Measurements from ENCODE around the gene PNMA6E.
"Not testable (repeated sequence)": the region's sequence is repeated elsewhere in the genome, so short reads cannot be mapped to it uniquely, and the experiment has no call there.

The PNMA6E gene

GRCh38 chrX:153406011-153406410 is 4.9 kb upstream of the PNMA6E start:
- FAIRE-seq, result no peak
- TF ChIP-seq POLR2A (IDR thresholded peaks at IDR 0.05; ENCODE audit: low read depth, low read length), result no peak
- TF ChIP-seq TAF1 (IDR thresholded peaks at IDR 0.05; ENCODE audit: borderline replicate concordance, low read depth, low read length), result no peak
- TF ChIP-seq POLR2AphosphoS5 (IDR thresholded peaks at IDR 0.05; ENCODE audit: low read depth, low read length), result no peak
- no peak for DNase-seq (ENCODE audit: insufficient read length)

- DNase-seq (ENCODE audit: insufficient read length), result no peak
- FAIRE-seq, result no peak
- TF ChIP-seq TAF1 (IDR thresholded peaks at IDR 0.05; ENCODE audit: borderline replicate concordance, low read depth, low read length) (no peak), POLR2A (IDR thresholded peaks at IDR 0.05; ENCODE audit: low read depth, low read length) (no peak), POLR2AphosphoS5 (IDR thresholded peaks at IDR 0.05; ENCODE audit: low read depth, low read length) (no peak)
Measured at GRCh38 chrX:153405426-153405825, 4.3 kb upstream of the PNMA6E start.

- DNase-seq (ENCODE audit: insufficient read length); FAIRE-seq: not testable (repeated sequence)
Measured at GRCh38 chrX:153404333-153404732, 3.2 kb upstream of the PNMA6E start.

- TF ChIP-seq POLR2A (IDR thresholded peaks at IDR 0.05; ENCODE audit: low read depth, low read length), result no peak
- TF ChIP-seq TAF1 (IDR thresholded peaks at IDR 0.05; ENCODE audit: borderline replicate concordance, low read depth, low read length), result no peak
- no peak for TF ChIP-seq POLR2AphosphoS5 (IDR thresholded peaks at IDR 0.05; ENCODE audit: low read depth, low read length)
- FAIRE-seq (no peak), DNase-seq (ENCODE audit: insufficient read length) (peak; percentile 72)
Measured at GRCh38 chrX:153400146-153401132, 711 bp downstream of the PNMA6E start.

GRCh38 chrX:153398275-153398960 is 2.7 kb downstream of the PNMA6E start:
- no peak for TF ChIP-seq POLR2A (IDR thresholded peaks at IDR 0.05; ENCODE audit: low read depth, low read length)
- no peak for TF ChIP-seq TAF1 (IDR thresholded peaks at IDR 0.05; ENCODE audit: borderline replicate concordance, low read depth, low read length)
- no peak for TF ChIP-seq POLR2AphosphoS5 (IDR thresholded peaks at IDR 0.05; ENCODE audit: low read depth, low read length)
- no peak for DNase-seq (ENCODE audit: insufficient read length)
- FAIRE-seq, result no peak

- TF ChIP-seq POLR2A (IDR thresholded peaks at IDR 0.05; ENCODE audit: low read depth, low read length) (no peak), TAF1 (IDR thresholded peaks at IDR 0.05; ENCODE audit: borderline replicate concordance, low read depth, low read length) (no peak), POLR2AphosphoS5 (IDR thresholded peaks at IDR 0.05; ENCODE audit: low read depth, low read length) (no peak)
- DNase-seq (ENCODE audit: insufficient read length) (no peak), FAIRE-seq (no peak)
Measured at GRCh38 chrX:153397256-153397960, 3.7 kb downstream of the PNMA6E start.

GRCh38 chrX:153396320-153397195 is 4.6 kb downstream of the PNMA6E start:
- FAIRE-seq (no peak), DNase-seq (ENCODE audit: insufficient read length) (no peak)
- TF ChIP-seq POLR2A (IDR thresholded peaks at IDR 0.05; ENCODE audit: low read depth, low read length) (no peak), TAF1 (IDR thresholded peaks at IDR 0.05; ENCODE audit: borderline replicate concordance, low read depth, low read length) (no peak)

GRCh38 chrX:153395613-153396319 is 5.4 kb downstream of the PNMA6E start:
- TF ChIP-seq POLR2AphosphoS5 (IDR thresholded peaks at IDR 0.05; ENCODE audit: low read depth, low read length) (no peak), TAF1 (IDR thresholded peaks at IDR 0.05; ENCODE audit: borderline replicate concordance, low read depth, low read length) (no peak), POLR2A (IDR thresholded peaks at IDR 0.05; ENCODE audit: low read depth, low read length) (no peak)
- DNase-seq (ENCODE audit: insufficient read length) (no peak), FAIRE-seq (no peak)

- FAIRE-seq (no peak), DNase-seq (ENCODE audit: insufficient read length) (no peak)
- TF ChIP-seq TAF1 (IDR thresholded peaks at IDR 0.05; ENCODE audit: borderline replicate concordance, low read depth, low read length) (no peak), POLR2AphosphoS5 (IDR thresholded peaks at IDR 0.05; ENCODE audit: low read depth, low read length) (no peak)
Measured at GRCh38 chrX:153394612-153395011, 6.5 kb downstream of the PNMA6E start.

- no peak for FAIRE-seq
- DNase-seq (ENCODE audit: insufficient read length), result no peak
- no peak for TF ChIP-seq POLR2A (IDR thresholded peaks at IDR 0.05; ENCODE audit: low read depth, low read length)
- TF ChIP-seq TAF1 (IDR thresholded peaks at IDR 0.05; ENCODE audit: borderline replicate concordance, low read depth, low read length), result no peak
- no peak for TF ChIP-seq POLR2AphosphoS5 (IDR thresholded peaks at IDR 0.05; ENCODE audit: low read depth, low read length)
Measured at GRCh38 chrX:153392642-153393321, 8.4 kb downstream of the PNMA6E start.

- peak; percentile 33 for FAIRE-seq
- not testable (repeated sequence) for DNase-seq (ENCODE audit: insufficient read length)
Measured at GRCh38 chrX:153389460-153389768, 11.7 kb downstream of the PNMA6E start.
